Nephron progenitor cell (in vitro differentiated cells): Measurements from ENCODE around the gene ZNF48.

Experiments
- DNase-seq: peaks from one replicate; pipeline ENCODE4 v3.0.0; 2021
- H3K27ac Mint-ChIP-seq: 2 replicates; pipeline ENCODE4 v1.8.0; 2021; ENCODE audit warnings: mild to moderate bottlenecking, moderate library complexity, mixed read lengths
- H3K27me3 Mint-ChIP-seq: 2 replicates; pipeline ENCODE4 v1.8.0; 2021; ENCODE audit warnings: mild to moderate bottlenecking, low read depth, mixed read lengths; ENCODE audit not compliant: poor library complexity
- H3K36me3 Mint-ChIP-seq: 2 replicates; pipeline ENCODE4 v1.8.0; 2021; ENCODE audit warnings: low read depth, mixed read lengths
- H3K4me1 Mint-ChIP-seq: 2 replicates; pipeline ENCODE4 v1.8.0; 2021; ENCODE audit warnings: mixed read lengths
- H3K4me3 Mint-ChIP-seq: 2 replicates; pipeline ENCODE4 v1.8.0; 2021; ENCODE audit warnings: mild to moderate bottlenecking, moderate library complexity, mixed read lengths
- H3K9me3 Mint-ChIP-seq: 2 replicates; pipeline ENCODE4 v1.8.0; 2021; ENCODE audit warnings: mild to moderate bottlenecking, moderate library complexity, mixed read lengths
- CTCF ChIP-seq: fragments of 200-600 bp; sonication (generic); IDR thresholded peaks from 2 replicates; pipeline ENCODE4 v1.5.0; 2021; ENCODE audit warnings: antibody characterized with exemption

The ZNF48 gene

DNA sequence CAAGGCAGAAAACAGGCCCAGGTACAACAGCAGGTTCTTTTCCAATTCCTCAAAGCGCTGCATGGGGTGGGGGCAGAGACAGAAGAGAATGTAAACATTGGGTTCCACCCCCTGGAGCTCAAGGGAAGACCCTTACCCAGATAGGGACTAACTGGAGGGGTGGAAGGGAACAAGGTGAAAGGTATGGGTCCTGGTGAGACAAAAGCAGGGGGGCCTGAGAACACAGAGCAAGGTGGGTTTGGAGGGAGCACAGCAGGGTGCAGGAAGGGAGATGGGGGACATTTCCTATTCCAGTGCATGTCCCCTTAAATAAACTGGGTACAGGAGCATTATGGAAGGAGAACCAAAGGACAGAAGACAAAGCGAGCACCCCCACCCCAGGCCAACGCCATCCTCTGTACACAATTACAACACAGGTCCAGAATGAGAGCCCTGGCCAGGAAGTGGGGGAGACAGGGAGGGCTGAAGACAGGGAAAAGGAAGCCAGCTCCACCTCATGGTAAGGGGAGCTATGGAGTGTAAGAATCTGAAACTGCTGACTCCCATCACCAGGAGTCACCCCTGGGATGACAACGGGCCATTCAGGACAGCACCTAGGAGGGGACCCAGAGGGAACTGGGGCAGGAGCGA lies 38.0 kb upstream of the ZNF48 start:
- peaks cover 64% of the 10 kb centered on the region for H3K4me1 Mint-ChIP-seq
- H3K4me3 Mint-ChIP-seq: no peak overlapping the region
- H3K27me3 Mint-ChIP-seq: peaks cover 6% of the 10 kb centered on the region
- H3K27ac Mint-ChIP-seq: peak overlapping the region; percentile 92
- DNase-seq: no peak
- H3K9me3 Mint-ChIP-seq: no peaks in the 10 kb centered on the region
- peaks cover 36% of the 10 kb centered on the region for H3K36me3 Mint-ChIP-seq
- no peak for TF ChIP-seq CTCF

- Mint-ChIP-seq H3K36me3 (peaks cover 36% of the 10 kb centered on the region), H3K27me3 (peaks cover 6% of the 10 kb centered on the region), H3K4me3 (peak overlapping the region; percentile 38), H3K27ac (peak overlapping the region; percentile 99), H3K9me3 (no peaks in the 10 kb centered on the region), H3K4me1 (peaks cover 61% of the 10 kb centered on the region)
- TF ChIP-seq CTCF: no peak
- no peak for DNase-seq
Measured at GRCh38 chr16:30357715-30358576, 37.3 kb upstream of the ZNF48 start.

GRCh38 chr16:30358577-30358936 lies 36.7 kb upstream of the ZNF48 start:
- Mint-ChIP-seq H3K36me3 (peaks cover 36% of the 10 kb centered on the region), H3K9me3 (no peaks in the 10 kb centered on the region), H3K4me3 (no peak overlapping the region), H3K4me1 (peaks cover 59% of the 10 kb centered on the region), H3K27ac (no peak overlapping the region), H3K27me3 (peaks cover 6% of the 10 kb centered on the region)
- DNase-seq: no peak
- TF ChIP-seq CTCF: no peak

- Mint-ChIP-seq H3K4me3 (no peak overlapping the region), H3K9me3 (no peaks in the 10 kb centered on the region), H3K27ac (no peak overlapping the region), H3K27me3 (peaks cover 4% of the 10 kb centered on the region), H3K36me3 (peaks cover 36% of the 10 kb centered on the region), H3K4me1 (peaks cover 52% of the 10 kb centered on the region)
- no peak for TF ChIP-seq CTCF
- DNase-seq: no peak
Measured at GRCh38 chr16:30358990-30359870, 36.0 kb upstream of the ZNF48 start.

DNA sequence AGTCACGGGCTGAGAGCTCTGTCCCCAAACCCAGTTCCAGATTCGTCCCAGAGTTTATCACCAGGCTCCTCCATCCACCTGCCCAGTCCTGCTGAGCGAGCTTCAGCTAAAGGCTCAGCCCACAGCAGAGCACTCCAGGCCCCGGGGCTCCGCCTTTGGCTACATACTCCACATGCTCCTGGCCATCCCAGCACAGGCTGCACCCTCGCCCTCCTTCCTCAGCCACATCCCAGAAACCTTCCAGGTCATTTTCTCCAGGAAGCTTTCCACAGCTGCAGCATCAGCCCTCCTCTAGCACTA lies 35.4 kb upstream of the ZNF48 start:
- Mint-ChIP-seq H3K36me3 (peaks cover 37% of the 10 kb centered on the region), H3K27ac (peak overlapping the region; percentile 85), H3K4me1 (peaks cover 47% of the 10 kb centered on the region), H3K4me3 (no peak overlapping the region), H3K9me3 (no peaks in the 10 kb centered on the region), H3K27me3 (peaks cover 4% of the 10 kb centered on the region)
- no peak for DNase-seq
- no peak for TF ChIP-seq CTCF
